Endothelial cell of umbilical vein (primary cell): ENCODE data around the gene LAMB4.

Experiments used
- CTCF ChIP-seq, 2 donors: IDR thresholded peaks; 1 replicate in 1 of 2; 2 replicates in 1 of 2; pipeline ENCODE4 v1.5.1; 2011; ENCODE audit warnings: low read length in 2 of 2, mild to moderate bottlenecking in 2 of 2, moderate library complexity in 2 of 2, control low read depth in 1 of 2, inconsistent platforms in 1 of 2, low read depth in 1 of 2; ENCODE audit not compliant: insufficient read depth in 1 of 2; ENCODE audit errors: extremely low read depth in 1 of 2
- EZH2 ChIP-seq: IDR thresholded peaks from 2 replicates; pipeline ENCODE4 v1.6.1; 2012; ENCODE audit warnings: borderline replicate concordance, low read depth, mild to moderate bottlenecking, moderate library complexity, low read length, inconsistent platforms; ENCODE audit not compliant: severe bottlenecking
- FOS ChIP-seq: IDR thresholded peaks from 2 replicates; pipeline ENCODE4 v1.6.1; 2011; ENCODE audit warnings: mild to moderate bottlenecking, low read length, moderate library complexity, borderline replicate concordance; ENCODE audit not compliant: insufficient read depth
- GATA2 ChIP-seq: IDR thresholded peaks from 2 replicates; pipeline ENCODE4 v1.7.0; 2011; ENCODE audit warnings: low read depth, mild to moderate bottlenecking, moderate library complexity, mixed read lengths, low read length; ENCODE audit not compliant: insufficient read length, insufficient read depth
- JUN ChIP-seq: IDR thresholded peaks from 2 replicates; pipeline ENCODE4 v1.6.1; 2011; ENCODE audit warnings: borderline replicate concordance, low read depth; ENCODE audit not compliant: insufficient read length, insufficient read depth
- MAX ChIP-seq: IDR thresholded peaks from 2 replicates; pipeline ENCODE4 v1.6.1; 2011; ENCODE audit not compliant: insufficient read depth, insufficient read length
- MYC ChIP-seq: IDR thresholded peaks from one replicate; pipeline ENCODE4 v1.6.1; 2011; ENCODE audit warnings: mild to moderate bottlenecking, low read depth, low read length
- POLR2A ChIP-seq: IDR thresholded peaks from 2 replicates; pipeline ENCODE4 v1.6.1; 2012; ENCODE audit warnings: low read depth, mild to moderate bottlenecking, control low read depth, low read length
- POLR2AphosphoS5 ChIP-seq: IDR thresholded peaks from 2 replicates; pipeline ENCODE4 v1.6.1; 2012; ENCODE audit warnings: low read depth, mild to moderate bottlenecking, control low read depth, low read length, moderate library complexity; ENCODE audit not compliant: insufficient read depth

- TF ChIP-seq CTCF (IDR thresholded peaks at IDR 0.05; ENCODE audit: extremely low read depth in 1 of 2, insufficient read depth in 1 of 2, low read depth in 1 of 2, low read length in 2 of 2), result no peak
- TF ChIP-seq MAX, result no peak
- TF ChIP-seq POLR2AphosphoS5, result no peak
- TF ChIP-seq MYC, result no peak
- TF ChIP-seq POLR2A, result no peak
- TF ChIP-seq GATA2, result no peak
- TF ChIP-seq EZH2, result no peak
- TF ChIP-seq FOS, result no peak
- TF ChIP-seq JUN, result no peak
Observed at GRCh38 chr7:108007762-108008161, 122.4 kb downstream of the LAMB4 start.
